C4-2B (cell line): ENCODE data around the gene KLF1.

Experiments used
- CTCF ChIP-seq: fragments of 450-650 bp; conservative IDR thresholded peaks from 2 replicates; pipeline ENCODE4 v1.5.1; 2017; ENCODE audit warnings: mild to moderate bottlenecking
- ZFX ChIP-seq: fragments of 450-650 bp; IDR thresholded peaks from 2 replicates; pipeline ENCODE4 v1.6.1; 2017

DNA sequence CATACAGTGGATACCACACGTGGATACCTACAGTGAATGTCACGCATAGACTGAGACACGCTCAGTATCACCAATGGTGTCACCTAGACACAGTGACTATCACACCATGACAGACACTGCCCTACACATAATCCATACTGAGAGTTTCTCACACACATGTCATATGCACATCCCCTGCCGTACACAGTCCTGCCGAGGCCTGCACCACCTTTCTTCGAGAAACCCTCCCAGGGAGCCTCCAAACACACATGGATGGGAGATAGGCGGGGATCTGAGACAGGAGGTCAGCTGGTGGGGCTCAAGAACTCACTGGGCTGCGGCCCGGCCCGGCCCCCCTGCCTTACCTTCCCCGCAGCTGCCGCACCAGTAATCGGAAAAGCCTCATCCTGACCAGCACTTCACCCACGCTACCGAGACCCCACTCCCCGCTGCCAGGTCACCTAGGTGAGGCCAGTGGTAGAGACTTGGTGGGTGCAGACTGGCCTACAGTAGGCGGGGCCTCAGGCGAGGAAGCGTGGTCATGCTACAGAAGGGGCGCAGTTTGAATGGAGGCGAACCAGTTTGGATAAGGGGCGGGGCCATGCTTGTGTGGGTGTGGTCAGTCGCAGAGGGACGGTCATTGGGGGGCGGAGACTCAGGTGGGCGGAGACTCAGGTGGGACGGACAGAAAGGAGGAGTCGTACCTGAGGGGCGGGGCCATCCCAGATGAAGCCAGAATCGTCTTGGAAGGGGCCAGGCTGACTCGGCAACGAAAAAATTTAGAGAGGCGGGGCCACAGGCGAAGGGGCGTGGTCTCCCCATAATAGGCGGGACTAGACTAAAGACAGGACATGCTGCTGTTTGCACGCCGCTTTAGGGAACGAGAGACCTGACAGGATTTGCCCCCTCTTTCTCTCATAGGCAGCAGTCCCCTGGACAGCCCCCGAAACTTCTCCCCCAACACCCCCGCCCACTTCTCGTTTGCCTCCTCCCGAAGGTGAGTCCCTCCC is 46.6 kb downstream of the KLF1 start:
- TF ChIP-seq CTCF (no peak), ZFX (no peak)
